Endodermal cell (in vitro differentiated cells): ENCODE results near the gene SLC25A23. TPM values are rescaled to one million over a fixed set of nuclear protein-coding genes. Genes with fewer than 3 reads are reported as not detected.

Experiments
- DNase-seq: peaks from one replicate; pipeline ENCODE4 v3.0.0-alpha.2; 2017
- H3K27ac ChIP-seq: 2 replicates; pipeline ENCODE4 v1.5.1; 2013; ENCODE audit warnings: mild to moderate bottlenecking, low read depth, low read length, moderate library complexity
- H3K27me3 ChIP-seq: 2 replicates; pipeline ENCODE4 v1.6.1; 2013; ENCODE audit warnings: mild to moderate bottlenecking, low read length, moderate library complexity; ENCODE audit not compliant: insufficient read depth, control insufficient read depth, poor library complexity, severe bottlenecking
- H3K36me3 ChIP-seq: 2 replicates; pipeline ENCODE4 v1.7.0; 2013; ENCODE audit warnings: mild to moderate bottlenecking, low read length, moderate library complexity; ENCODE audit not compliant: control insufficient read depth, insufficient read depth
- H3K4me1 ChIP-seq: one replicate; pipeline ENCODE4 v1.7.0; 2013; ENCODE audit warnings: low read length; ENCODE audit not compliant: control insufficient read depth, insufficient read depth
- H3K4me3 ChIP-seq: 2 replicates; pipeline ENCODE4 v1.5.1; 2013; ENCODE audit warnings: mild to moderate bottlenecking, low read length, moderate library complexity
- H3K9ac ChIP-seq: 2 replicates; pipeline ENCODE4 v1.6.1; 2013; ENCODE audit warnings: mild to moderate bottlenecking, low read length, moderate library complexity; ENCODE audit not compliant: poor library complexity, severe bottlenecking; ENCODE audit errors: extremely low read depth
- H3K9me3 ChIP-seq: 2 replicates; pipeline ENCODE4 v1.6.1; 2013; ENCODE audit warnings: mild to moderate bottlenecking, low read length, moderate library complexity; ENCODE audit not compliant: control insufficient read depth
- H3K27ac Mint-ChIP-seq: 2 replicates; pipeline ENCODE4 v1.8.0; 2020; ENCODE audit warnings: mixed read lengths
- H3K27me3 Mint-ChIP-seq: 2 replicates; pipeline ENCODE4 v1.8.0; 2021; ENCODE audit warnings: mild to moderate bottlenecking, mixed read lengths; ENCODE audit not compliant: insufficient read depth
- H3K36me3 Mint-ChIP-seq: 2 replicates; pipeline ENCODE4 v1.8.0; 2020; ENCODE audit warnings: low read depth, mixed read lengths
- H3K4me1 Mint-ChIP-seq: 2 replicates; pipeline ENCODE4 v1.8.0; 2020; ENCODE audit warnings: mixed read lengths
- H3K4me3 Mint-ChIP-seq: 2 replicates; pipeline ENCODE4 v1.8.0; 2020; ENCODE audit warnings: mild to moderate bottlenecking, moderate library complexity, mixed read lengths
- H3K9me3 Mint-ChIP-seq: 2 replicates; pipeline ENCODE4 v1.8.0; 2020; ENCODE audit warnings: mild to moderate bottlenecking, mixed read lengths
- WGBS, 2 experiments: methylation state at CpG; one replicate each; pipeline versions ENCODE4 v1.1.5 to v1.1.7; 2013; ENCODE audit warnings: missing lambda C conversion rate in 2 of 2, mixed read lengths in 1 of 2; ENCODE audit not compliant: insufficient coverage in 1 of 2, insufficient read length in 1 of 2; 5-methylcytosine and 5-hydroxymethylcytosine counted together
- total RNA-seq, 2 donors: library from RNA; stranded (reverse); fragmentation: NEBNext Ultra II Directional in 1 of 2; extraction: Animal tissue kit (Norgen Biotek cat#: 25700) in 1 of 2; gene quantifications; 2 replicates in 1 of 2; 3 replicates in 1 of 2; pipeline ENCODE4 v1.2.1, GENCODE V29; 2021
- TF ChIP-seq, protein P1 (sequence below): fragments of 200-600 bp; sonication (generic); conservative IDR thresholded peaks from 2 replicates; pipeline ENCODE4 v1.5.0; 2021; ENCODE audit warnings: antibody characterized with exemption, mild to moderate bottlenecking

Gene SLC25A23
- total RNA-seq, 2 donors from 2014 or later, result 34.9 to 39.5 TPM

- DNase-seq, result no peak
- H3K36me3 Mint-ChIP-seq, result peaks cover 40% of the 10 kb centered on the region
Observed at GRCh38 chr19:6424195-6424938, 35.2 kb downstream of the SLC25A23 start, which contains the start of gene KHSRP. TSS of gene KHSRP (minus strand) at chr19:6424811. CDS start at chr19:6424701, 110 bp downstream.

DNA sequence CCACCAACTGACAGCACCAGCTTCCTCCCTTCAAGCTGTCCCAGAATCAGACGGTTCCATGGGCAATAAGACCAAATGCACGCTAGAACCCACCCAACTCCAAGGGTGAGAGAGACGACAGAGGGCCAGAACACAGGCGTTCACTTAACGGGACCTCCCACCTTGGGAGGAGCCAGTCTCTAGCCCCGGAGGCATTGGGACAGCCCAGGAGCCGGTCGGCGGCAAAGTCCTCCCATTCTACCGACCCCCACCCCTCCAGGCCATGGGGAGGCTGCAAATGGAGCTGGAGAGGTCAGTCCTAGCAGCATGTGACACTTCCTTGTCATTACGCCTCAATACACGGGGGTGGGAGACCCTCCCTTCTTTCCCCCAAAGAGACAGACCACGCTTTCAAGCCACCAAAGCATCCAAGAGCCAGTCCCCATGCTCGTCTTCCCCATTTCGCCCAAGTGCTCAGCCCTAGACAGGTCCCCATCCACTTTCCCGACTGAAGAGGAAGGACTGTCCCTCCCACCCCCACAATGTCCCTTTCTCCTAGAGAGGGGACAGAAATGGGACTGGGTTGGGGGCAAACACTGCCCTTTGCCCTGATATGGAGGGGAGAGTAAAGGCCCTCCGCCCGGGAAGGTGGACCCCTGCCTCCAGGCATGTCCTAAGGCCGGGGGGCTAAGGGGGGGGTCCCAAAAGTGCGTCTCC, 35.9 kb downstream of the SLC25A23 start:
- H3K36me3 Mint-ChIP-seq, result peaks cover 47% of the 10 kb centered on the region
- peak overlapping the region; percentile 87 for H3K9ac ChIP-seq
- TF ChIP-seq, protein P1, sequence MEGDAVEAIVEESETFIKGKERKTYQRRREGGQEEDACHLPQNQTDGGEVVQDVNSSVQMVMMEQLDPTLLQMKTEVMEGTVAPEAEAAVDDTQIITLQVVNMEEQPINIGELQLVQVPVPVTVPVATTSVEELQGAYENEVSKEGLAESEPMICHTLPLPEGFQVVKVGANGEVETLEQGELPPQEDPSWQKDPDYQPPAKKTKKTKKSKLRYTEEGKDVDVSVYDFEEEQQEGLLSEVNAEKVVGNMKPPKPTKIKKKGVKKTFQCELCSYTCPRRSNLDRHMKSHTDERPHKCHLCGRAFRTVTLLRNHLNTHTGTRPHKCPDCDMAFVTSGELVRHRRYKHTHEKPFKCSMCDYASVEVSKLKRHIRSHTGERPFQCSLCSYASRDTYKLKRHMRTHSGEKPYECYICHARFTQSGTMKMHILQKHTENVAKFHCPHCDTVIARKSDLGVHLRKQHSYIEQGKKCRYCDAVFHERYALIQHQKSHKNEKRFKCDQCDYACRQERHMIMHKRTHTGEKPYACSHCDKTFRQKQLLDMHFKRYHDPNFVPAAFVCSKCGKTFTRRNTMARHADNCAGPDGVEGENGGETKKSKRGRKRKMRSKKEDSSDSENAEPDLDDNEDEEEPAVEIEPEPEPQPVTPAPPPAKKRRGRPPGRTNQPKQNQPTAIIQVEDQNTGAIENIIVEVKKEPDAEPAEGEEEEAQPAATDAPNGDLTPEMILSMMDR, result no peak
- peaks cover 11% of the 10 kb centered on the region for H3K9me3 Mint-ChIP-seq
- peak; percentile 86 for DNase-seq
- H3K27me3 Mint-ChIP-seq, result peaks cover 5% of the 10 kb centered on the region
- 0 to 2% methylated on average over 3 to 19 of the region's 20 CpGs for WGBS, 2 experiments
- H3K9me3 ChIP-seq, result peaks cover 6% of the 10 kb centered on the region
- H3K27ac ChIP-seq, result peak overlapping the region; percentile 28
- H3K4me1 ChIP-seq, result no peaks in the 10 kb centered on the region
- H3K27me3 ChIP-seq, result no peaks in the 10 kb centered on the region
- peak overlapping the region; percentile 91 for H3K27ac Mint-ChIP-seq
- peak overlapping the region; percentile 93 for H3K4me3 ChIP-seq
- H3K4me1 Mint-ChIP-seq, result peaks cover 16% of the 10 kb centered on the region
- H3K36me3 ChIP-seq, result peaks cover 46% of the 10 kb centered on the region
- H3K4me3 Mint-ChIP-seq, result peak overlapping the region; percentile 89

More at GRCh38 chr19:6424195-6424938, 35.2 kb downstream of the SLC25A23 start, which contains the start of gene KHSRP:
- peaks cover 3% of the 10 kb centered on the region for H3K27me3 ChIP-seq
- H3K9me3 Mint-ChIP-seq, result peaks cover 11% of the 10 kb centered on the region
- H3K4me1 Mint-ChIP-seq, result peaks cover 16% of the 10 kb centered on the region
- H3K27ac ChIP-seq, result peak within 1 kb of the TSS; percentile 62
- peaks cover 6% of the 10 kb centered on the region for H3K9me3 ChIP-seq
- H3K36me3 ChIP-seq, result peaks cover 38% of the 10 kb centered on the region
- peaks cover 6% of the 10 kb centered on the region for H3K27me3 Mint-ChIP-seq
- peak within 1 kb of the TSS; percentile 91 for H3K27ac Mint-ChIP-seq
- no peaks in the 10 kb centered on the region for H3K4me1 ChIP-seq
- H3K4me3 Mint-ChIP-seq, result peak within 1 kb of the TSS; percentile 89
- H3K9ac ChIP-seq, result peak within 1 kb of the TSS; percentile 87
- peak within 1 kb of the TSS; percentile 93 for H3K4me3 ChIP-seq
- TF ChIP-seq, protein P1, result no peak
- WGBS, 2 experiments, result 0% methylated on average over 14 to 104 of the region's 114 CpGs

- Histone ChIP-seq H3K4me1 (no peaks in the 10 kb centered on the region), H3K4me3 (peak overlapping the region; percentile 93), H3K9ac (no peak overlapping the region), H3K27ac (no peak overlapping the region), H3K36me3 (peaks cover 69% of the 10 kb centered on the region), H3K9me3 (peaks cover 6% of the 10 kb centered on the region), H3K27me3 (no peaks in the 10 kb centered on the region)
- TF ChIP-seq, protein P1, result no peak
- Mint-ChIP-seq H3K36me3 (peaks cover 66% of the 10 kb centered on the region), H3K4me3 (no peak overlapping the region), H3K27ac (no peak overlapping the region), H3K4me1 (peaks cover 16% of the 10 kb centered on the region), H3K27me3 (peaks cover 2% of the 10 kb centered on the region), H3K9me3 (peaks cover 8% of the 10 kb centered on the region)
- no peak for DNase-seq
- 94 to 97% methylated on average over 15 to 20 of the region's 20 CpGs for WGBS, 2 experiments
Observed at GRCh38 chr19:6421075-6422014, 38.2 kb downstream of the SLC25A23 start.
